H1 (cell line): Measurements from ENCODE around the gene GUCY1B1. TPM values are rescaled to one million over a fixed set of nuclear protein-coding genes. Genes with fewer than 3 reads are reported as not detected.

Experiments
- CTCF ChIA-PET: fragments of 300-600 bp; sonication (Branson Sonifier 250); formaldehyde crosslinking; loops from one replicate; lab custom pipeline; 2021; ENCODE audit not compliant: partially characterized antibody; lab: Charles Lee
- POLR2A ChIA-PET: fragments of 300-600 bp; sonication (Branson Sonifier 250); formaldehyde crosslinking; loops from one replicate; lab custom pipeline; 2021; ENCODE audit warnings: inconsistent platforms; ENCODE audit not compliant: partially characterized antibody; lab: Charles Lee
- DNase-seq, 2 experiments: peaks; one replicate each; pipeline versions ENCODE4 v3.0.0 to v3.0.0-alpha.2; 2010 to 2022; ENCODE audit warnings: low spot score in 2 of 2, low read depth in 1 of 2, mixed read lengths in 1 of 2
- FAIRE-seq: peaks from 2 replicates; lab custom pipeline; 2011; peaks lifted over from hg19 to GRCh38; lab: Jason Lieb, UNC
- H2AFZ ChIP-seq: 2 replicates; pipeline ENCODE4 v1.8.1; 2012; ENCODE audit warnings: low read length, inconsistent platforms
- H2AK5ac ChIP-seq: 2 replicates; pipeline ENCODE4 v1.6.1; 2013; ENCODE audit warnings: low read depth, low read length
- H2BK120ac ChIP-seq: replicated peaks from 2 replicates; pipeline ENCODE3; 2013; ENCODE audit warnings: low read depth, low read length, inconsistent platforms
- H2BK12ac ChIP-seq: 2 replicates; pipeline ENCODE4 v1.6.1; 2013; ENCODE audit warnings: low read depth, low read length
- H2BK15ac ChIP-seq: 2 replicates; pipeline ENCODE4 v1.6.1; 2013; ENCODE audit warnings: low read length
- H2BK20ac ChIP-seq: 2 replicates; pipeline ENCODE4 v1.6.1; 2013; ENCODE audit warnings: low read length
- H2BK5ac ChIP-seq: 2 replicates; pipeline ENCODE4 v1.6.1; 2013; ENCODE audit warnings: low read depth, low read length
- H3K14ac ChIP-seq: 2 replicates; pipeline ENCODE4 v1.6.1; 2013; ENCODE audit warnings: inconsistent platforms; ENCODE audit not compliant: insufficient read length
- H3K18ac ChIP-seq: 2 replicates; pipeline ENCODE4 v1.6.1; 2013; ENCODE audit warnings: low read length; ENCODE audit errors: extremely low read depth
- H3K23ac ChIP-seq: 2 replicates; pipeline ENCODE4 v1.6.1; 2013; ENCODE audit warnings: inconsistent platforms; ENCODE audit not compliant: insufficient read length
- H3K23me2 ChIP-seq: 2 replicates; pipeline ENCODE4 v1.6.1; 2013; ENCODE audit warnings: low read depth, low read length
- H3K27ac ChIP-seq: 2 replicates; pipeline ENCODE4 v1.6.1; 2011; ENCODE audit warnings: low read depth, low read length, inconsistent platforms
- H3K27me3 ChIP-seq, 4 experiments: replicated peaks in 1 of 4; 1 replicate in 1 of 4; 2 replicates in 3 of 4; pipeline versions ENCODE4 v1.6.1 to v1.8.1; 2011 to 2013; ENCODE audit warnings: low read length in 3 of 4, mild to moderate bottlenecking in 3 of 4, inconsistent platforms in 2 of 4, mixed read lengths in 2 of 4, moderate library complexity in 1 of 4; ENCODE audit not compliant: control insufficient read depth in 3 of 4, insufficient read depth in 3 of 4; ENCODE audit errors: extremely low read depth in 1 of 4
- H3K36me3 ChIP-seq, 4 experiments: 2 replicates each; pipeline versions ENCODE4 v1.6.1 to v1.8.1; 2011 to 2013; ENCODE audit warnings: mild to moderate bottlenecking in 4 of 4, low read length in 3 of 4, moderate library complexity in 2 of 4, control low read depth in 1 of 4, inconsistent platforms in 1 of 4; ENCODE audit not compliant: insufficient read depth in 4 of 4, control insufficient read depth in 2 of 4
- H3K4ac ChIP-seq: replicated peaks from 2 replicates; pipeline ENCODE3; 2013; ENCODE audit warnings: low read length, low read depth, mixed read lengths, inconsistent platforms; ENCODE audit not compliant: insufficient read length
- H3K4me1 ChIP-seq, 4 experiments: replicated peaks in 1 of 4; 1 replicate in 1 of 4; 2 replicates in 3 of 4; pipeline versions ENCODE4 v1.6.1 to v1.8.1; 2011 to 2013; ENCODE audit warnings: low read length in 3 of 4, inconsistent platforms in 2 of 4, mixed read lengths in 1 of 4; ENCODE audit not compliant: insufficient read depth in 4 of 4, control insufficient read depth in 3 of 4
- H3K4me2 ChIP-seq, 2 experiments: 2 replicates each; pipeline versions ENCODE4 v1.6.1 to v1.8.1; 2011 to 2013; ENCODE audit warnings: low read depth in 2 of 2, low read length in 2 of 2, control low read depth in 1 of 2, inconsistent platforms in 1 of 2, mild to moderate bottlenecking in 1 of 2; ENCODE audit not compliant: insufficient read depth in 1 of 2
- H3K4me3 ChIP-seq, 4 experiments: fragments of 200-600, 300-600 bp in 1 of 4; sonication (generic), shearing (Covaris generic), sonication (Bioruptor Twin) in 1 of 4; 2 replicates each; pipeline versions ENCODE4 v1.5.1 to v1.8.1; 2011 to 2016; ENCODE audit warnings: low read length in 4 of 4, low read depth in 3 of 4, control low read depth in 2 of 4, inconsistent platforms in 2 of 4, mild to moderate bottlenecking in 2 of 4, mixed read lengths in 1 of 4, moderate library complexity in 1 of 4; ENCODE audit not compliant: insufficient read depth in 2 of 4; ENCODE audit errors: extremely low read depth in 1 of 4
- H3K56ac ChIP-seq: replicated peaks from 2 replicates; pipeline ENCODE3; 2013; ENCODE audit warnings: low read depth, mild to moderate bottlenecking, mixed read lengths, low read length, inconsistent platforms; ENCODE audit not compliant: insufficient read length
- H3K79me1 ChIP-seq: 2 replicates; pipeline ENCODE4 v1.6.1; 2013; ENCODE audit warnings: low read depth, low read length, control low read depth
- H3K79me2 ChIP-seq, 2 experiments: 2 replicates each; pipeline versions ENCODE4 v1.6.1 to v1.8.1; 2012 to 2013; ENCODE audit warnings: low read length in 2 of 2, mild to moderate bottlenecking in 2 of 2, inconsistent platforms in 1 of 2; ENCODE audit not compliant: insufficient read depth in 2 of 2, control insufficient read depth in 1 of 2
- H3K9ac ChIP-seq, 4 experiments: replicated peaks in 1 of 4; 1 replicate in 1 of 4; 2 replicates in 3 of 4; pipeline versions ENCODE4 v1.6.1 to v1.8.1; 2011 to 2013; ENCODE audit warnings: low read depth in 3 of 4, low read length in 3 of 4, control low read depth in 2 of 4, mild to moderate bottlenecking in 2 of 4, moderate library complexity in 2 of 4, inconsistent platforms in 1 of 4; ENCODE audit errors: extremely low read depth in 1 of 4
- H3K9me3 ChIP-seq, 2 experiments: 2 replicates each; pipeline versions ENCODE4 v1.6.1 to v1.8.1; 2012 to 2013; ENCODE audit warnings: mild to moderate bottlenecking in 2 of 2, moderate library complexity in 2 of 2, control low read depth in 1 of 2, inconsistent platforms in 1 of 2, low read depth in 1 of 2, low read length in 1 of 2, mixed read lengths in 1 of 2; ENCODE audit not compliant: insufficient read depth in 2 of 2
- H4K20me1 ChIP-seq, 2 experiments: replicated peaks in 1 of 2; 2 replicates each; pipeline versions ENCODE3 to v1.8.1; 2011 to 2013; ENCODE audit warnings: inconsistent platforms in 2 of 2, low read length in 2 of 2, mild to moderate bottlenecking in 1 of 2; ENCODE audit not compliant: insufficient read depth in 2 of 2, control insufficient read depth in 1 of 2
- H4K5ac ChIP-seq: 2 replicates; pipeline ENCODE4 v1.6.1; 2013; ENCODE audit warnings: low read length, low read depth, mixed read lengths, inconsistent platforms; ENCODE audit not compliant: insufficient read length
- H4K8ac ChIP-seq: 2 replicates; pipeline ENCODE4 v1.8.0; 2013; ENCODE audit warnings: mild to moderate bottlenecking, moderate library complexity, low read length, inconsistent platforms; ENCODE audit not compliant: insufficient read depth; ENCODE audit errors: extremely low read depth
- H4K91ac ChIP-seq: replicated peaks from 2 replicates; pipeline ENCODE3; 2013; ENCODE audit warnings: low read length, mixed read lengths, inconsistent platforms; ENCODE audit not compliant: insufficient read length
- CEBPB ChIP-seq: IDR thresholded peaks from 2 replicates; pipeline ENCODE4 v1.6.1; 2012; ENCODE audit warnings: low read depth, low read length
- CHD1 ChIP-seq: IDR thresholded peaks from 2 replicates; pipeline ENCODE4 v1.6.1; 2012; ENCODE audit warnings: low read depth, low read length, improper control_type of control experiment
- JUN ChIP-seq: IDR thresholded peaks from 2 replicates; pipeline ENCODE4 v1.6.1; 2011; ENCODE audit warnings: low read depth, mild to moderate bottlenecking, improper control_type of control experiment, low read length
- POLR2A ChIP-seq, 2 experiments: IDR thresholded peaks; 1 replicate in 1 of 2; 2 replicates in 1 of 2; pipeline ENCODE4 v1.6.1; 2011; ENCODE audit warnings: low read depth in 2 of 2, low read length in 2 of 2, mild to moderate bottlenecking in 2 of 2; ENCODE audit errors: control extremely low read depth in 1 of 2
- RBBP5 ChIP-seq: IDR thresholded peaks from 2 replicates; pipeline ENCODE4 v1.7.1; 2012; ENCODE audit warnings: low read depth, mild to moderate bottlenecking, inconsistent platforms, low read length, moderate library complexity, borderline replicate concordance
- SP4 ChIP-seq: IDR thresholded peaks from 2 replicates; pipeline ENCODE4 v1.6.1; 2012; ENCODE audit warnings: low read length, inconsistent platforms
- SUZ12 ChIP-seq: fragments of 200-600 bp; sonication (generic); IDR thresholded peaks from 2 replicates; pipeline ENCODE4 v1.6.1; 2012; ENCODE audit warnings: mild to moderate bottlenecking, inconsistent platforms, low read length, moderate library complexity, mixed read lengths
- WGBS, 2 experiments: shearing (Covaris generic) in 1 of 2; methylation state at CpG; one replicate each; pipeline versions ENCODE4 v1.1.6 to v1.1.7; 2013 to 2015; ENCODE audit warnings: low lambda C conversion rate in 2 of 2, mixed read lengths in 2 of 2, inconsistent platforms in 1 of 2, low coverage in 1 of 2, missing lambda C conversion rate in 1 of 2; ENCODE audit not compliant: insufficient replicate concordance in 2 of 2, insufficient coverage in 1 of 2, insufficient read length in 1 of 2; ENCODE audit errors: extremely low coverage in 1 of 2, missing lambda C conversion rate in 1 of 2; 5-methylcytosine and 5-hydroxymethylcytosine counted together
- polyA plus RNA-seq, 7 experiments: library from polyadenylated mRNA; depleted of rRNA in 3 of 7; stranded (reverse) in 5 of 7; unstranded in 2 of 7; fragments of >200 nt in 5 of 7; fragments of 200-250 nt in 2 of 7; gene quantifications; 1 replicate in 5 of 7; 2 replicates in 1 of 7; 4 replicates in 1 of 7; pipeline versions ENCODE4 v1.2.1 to v1.2.3, GENCODE V29; 2011 to 2013; ENCODE audit warnings: missing spikeins in 2 of 7, mixed read lengths in 2 of 7
- total RNA-seq: library from RNA; stranded (reverse); fragmentation: NEBNext Ultra II Directional; extraction: Animal tissue kit (Norgen Biotek cat#: 25700); gene quantifications from 2 replicates; pipeline ENCODE4 v1.2.1, GENCODE V29; 2021
- TF ChIP-seq, protein P1 (sequence below): IDR thresholded peaks from 2 replicates; pipeline ENCODE4 v1.6.1; 2011; ENCODE audit warnings: low read depth, mild to moderate bottlenecking, low read length; ENCODE audit not compliant: insufficient read depth

GUCY1B1 gene
- total and polyA plus RNA-seq, 2 of the 8 experiments (the other 6 are each of a cell fraction or from before 2014, with no cell fraction given) = 1.5 to 2.9 TPM

DNA sequence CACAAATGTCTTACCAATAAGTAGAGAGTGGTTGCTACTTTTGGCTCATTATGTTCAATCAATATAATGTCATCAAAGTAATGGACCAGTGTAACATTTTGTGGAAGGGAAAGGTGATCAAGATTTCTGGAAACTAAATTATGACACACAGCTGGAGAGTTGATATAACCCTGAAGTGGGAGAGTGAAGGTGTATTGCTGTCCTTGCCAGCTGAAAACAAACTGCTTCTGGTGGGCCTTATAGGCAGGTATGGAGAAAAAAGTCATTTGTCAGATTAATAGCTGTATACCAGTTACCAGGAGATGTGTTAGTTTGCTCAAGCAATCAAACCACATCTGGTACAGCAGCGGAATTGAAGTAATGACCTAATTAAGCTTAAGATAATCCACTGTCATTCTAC, 17.3 kb upstream of the GUCY1B1 start:
- DNase-seq = no peak
- H2BK5ac ChIP-seq = no peak overlapping the region
- TF ChIP-seq POLR2A (IDR thresholded peaks at IDR 0.05; ENCODE audit: control extremely low read depth in 1 of 2, low read depth in 2 of 2, low read length in 2 of 2) (no peak), SP4 (no peak), RBBP5 (no peak), SUZ12 (no peak), CEBPB (no peak), JUN (no peak), CHD1 (no peak)
- TF ChIP-seq, protein P1, sequence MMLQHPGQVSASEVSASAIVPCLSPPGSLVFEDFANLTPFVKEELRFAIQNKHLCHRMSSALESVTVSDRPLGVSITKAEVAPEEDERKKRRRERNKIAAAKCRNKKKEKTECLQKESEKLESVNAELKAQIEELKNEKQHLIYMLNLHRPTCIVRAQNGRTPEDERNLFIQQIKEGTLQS = no peak
- TF ChIP-seq, all 59 proteins: peak for 0
- Histone ChIP-seq H3K79me1 (no peaks in the 10 kb centered on the region), H3K27me3 (no peaks in the 10 kb centered on the region), H3K4me2 (no peak overlapping the region), H3K27ac (no peak overlapping the region), H3K9ac (no peak overlapping the region), H2AK5ac (no peak overlapping the region), H3K4me3 (no peak overlapping the region), H3K79me2 (no peaks in the 10 kb centered on the region), H3K23me2 (no peaks in the 10 kb centered on the region), H3K36me3 (no peaks in the 10 kb centered on the region), H2AFZ (no peak overlapping the region), H3K9me3 (no peaks in the 10 kb centered on the region), H2BK15ac (no peak overlapping the region), H4K20me1 (no peaks in the 10 kb centered on the region), H2BK20ac (no peak overlapping the region), H3K18ac (no peak overlapping the region), H2BK120ac (no peak overlapping the region), H2BK12ac (no peak overlapping the region), H3K56ac (no peak overlapping the region), H4K91ac (no peak overlapping the region), H4K8ac (no peak overlapping the region), H3K4ac (no peak overlapping the region), H3K23ac (no peak overlapping the region), H4K5ac (no peak overlapping the region), H3K4me1 (no peaks in the 10 kb centered on the region), H3K14ac (no peak overlapping the region)
- ChIA-PET POLR2A (no interaction called here), CTCF (interaction anchor here (0.6 to 1.2 kb wide), 13 partner anchors 9 to 407 kb away, joined by 3 to 6 read pairs (median 4); no protein-coding TSS in a partner anchor)
- FAIRE-seq = no peak
- 100% methylated on average over 1 of the region's 1 CpG; no CpG with 5 or more reads in 1 of the 2 experiments for WGBS, 2 experiments
